SU-DHL-6 (cell line): ENCODE data around the gene FBXO46.

Experiments
- H2AFZ ChIP-seq: fragments of 200-600 bp; sonication (generic); 2 replicates; pipeline ENCODE4 v1.6.1; 2014; ENCODE audit warnings: low read depth, mild to moderate bottlenecking, moderate library complexity, mixed read lengths, antibody characterized with exemption, low read length; ENCODE audit not compliant: severe bottlenecking
- H3F3A ChIP-seq: fragments of 200-600 bp; shearing (Covaris generic); 2 replicates; pipeline ENCODE4 v1.6.0; 2016; ENCODE audit warnings: antibody characterized with exemption, mild to moderate bottlenecking; ENCODE audit not compliant: insufficient read depth
- H3K27ac ChIP-seq: fragments of 200-600 bp; sonication (generic); 2 replicates; pipeline ENCODE4 v1.5.1; 2016; ENCODE audit warnings: low read depth, mild to moderate bottlenecking, low read length, moderate library complexity, mixed read lengths
- H3K27me3 ChIP-seq: fragments of 200-600 bp; sonication (generic), shearing (Covaris generic); 2 replicates; pipeline ENCODE4 v1.6.0; 2014; ENCODE audit warnings: mild to moderate bottlenecking, low read length
- H3K36me3 ChIP-seq: fragments of 200-600 bp; sonication (generic); 2 replicates; pipeline ENCODE4 v1.6.1; 2014; ENCODE audit warnings: mild to moderate bottlenecking, low read length, mixed read lengths
- H3K4me2 ChIP-seq: fragments of 300-600, 200-600 bp; shearing (Covaris generic), sonication (generic); 2 replicates; pipeline ENCODE4 v1.6.0; 2014; ENCODE audit warnings: low read length, low read depth, mild to moderate bottlenecking; ENCODE audit not compliant: poor library complexity, severe bottlenecking
- H3K4me3 ChIP-seq: fragments of 200-600 bp; sonication (generic); 2 replicates; pipeline ENCODE4 v1.5.1; 2014; ENCODE audit warnings: antibody characterized with exemption, low read length, mild to moderate bottlenecking, mixed read lengths; ENCODE audit not compliant: insufficient read depth, poor library complexity, severe bottlenecking
- H3K79me2 ChIP-seq: fragments of 200-600 bp; sonication (generic); 2 replicates; pipeline ENCODE4 v1.6.1; 2014; ENCODE audit warnings: mild to moderate bottlenecking, low read length, moderate library complexity; ENCODE audit not compliant: insufficient read depth
- H3K9ac ChIP-seq: fragments of 200-600 bp; sonication (generic); 2 replicates; pipeline ENCODE4 v1.7.0; 2014; ENCODE audit warnings: mild to moderate bottlenecking, low read length
- H3K9me2 ChIP-seq: fragments of 200-600 bp; sonication (generic); replicated peaks from 2 replicates; pipeline ENCODE4 v1.6.1; 2014; ENCODE audit warnings: low read length; ENCODE audit not compliant: insufficient read depth
- H3K9me3 ChIP-seq: fragments of 200-600 bp; sonication (generic); 2 replicates; pipeline ENCODE4 v1.6.1; 2014; ENCODE audit warnings: low read length, mixed read lengths; ENCODE audit not compliant: insufficient read depth
- H4K20me1 ChIP-seq: fragments of 200-600 bp; sonication (generic); 2 replicates; pipeline ENCODE4 v1.6.1; 2014; ENCODE audit warnings: low read depth, mild to moderate bottlenecking, antibody characterized with exemption, low read length, moderate library complexity, mixed read lengths
- CTCF ChIP-seq: fragments of 200-600 bp; sonication (generic); IDR thresholded peaks from one replicate; pipeline ENCODE4 v1.5.1; 2017; ENCODE audit warnings: antibody characterized with exemption, mild to moderate bottlenecking, low read length, moderate library complexity; ENCODE audit not compliant: insufficient read depth, poor library complexity, severe bottlenecking
- EZH2phosphoT487 ChIP-seq: fragments of 200-600 bp; sonication (generic), shearing (Covaris generic); conservative IDR thresholded peaks from 2 replicates; pipeline ENCODE4 v1.6.1; 2018; ENCODE audit warnings: mild to moderate bottlenecking, antibody characterized with exemption, low read length, moderate library complexity, mixed read lengths

The FBXO46 gene

GRCh38 chr19:45664575-45664974 lies 66.1 kb downstream of the FBXO46 start:
- no peaks in the 10 kb centered on the region for H4K20me1 ChIP-seq
- TF ChIP-seq CTCF (no peak), EZH2phosphoT487 (no peak)
- H3K27me3 ChIP-seq, result no peaks in the 10 kb centered on the region
- no peak overlapping the region for H3K9ac ChIP-seq
- H3K36me3 ChIP-seq, result no peaks in the 10 kb centered on the region
- no peak overlapping the region for H3K4me3 ChIP-seq
- no peaks in the 10 kb centered on the region for H3K9me3 ChIP-seq
- H3K79me2 ChIP-seq, result no peaks in the 10 kb centered on the region
- 0 out of 2 replicates have a peak, but pooled peaks cover 5% of the 10 kb centered on the region for H3F3A ChIP-seq
- H3K9me2 ChIP-seq, result no peaks in the 10 kb centered on the region
- no peak overlapping the region for H3K4me2 ChIP-seq
- H3K27ac ChIP-seq, result no peak overlapping the region
- no peak overlapping the region for H2AFZ ChIP-seq

- H2AFZ ChIP-seq, result no peak overlapping the region
- no peaks in the 10 kb centered on the region for H3K9me2 ChIP-seq
- H4K20me1 ChIP-seq, result no peaks in the 10 kb centered on the region
- no peaks in the 10 kb centered on the region for H3K9me3 ChIP-seq
- no peaks in the 10 kb centered on the region for H3K27me3 ChIP-seq
- H3F3A ChIP-seq, result no peaks in the 10 kb centered on the region
- TF ChIP-seq CTCF (no peak), EZH2phosphoT487 (no peak)
- no peak overlapping the region for H3K27ac ChIP-seq
- H3K9ac ChIP-seq, result no peak overlapping the region
- H3K4me3 ChIP-seq, result no peak overlapping the region
- H3K79me2 ChIP-seq, result no peaks in the 10 kb centered on the region
- no peaks in the 10 kb centered on the region for H3K36me3 ChIP-seq
- H3K4me2 ChIP-seq, result no peak overlapping the region
Observed at GRCh38 chr19:45663800-45664199, 66.9 kb downstream of the FBXO46 start.

- Histone ChIP-seq H3K4me2 (no peak overlapping the region), H3F3A (no peaks in the 10 kb centered on the region), H3K9ac (no peak overlapping the region), H3K4me3 (no peak overlapping the region), H4K20me1 (no peaks in the 10 kb centered on the region), H3K36me3 (no peaks in the 10 kb centered on the region), H3K27me3 (no peaks in the 10 kb centered on the region), H2AFZ (no peak overlapping the region), H3K9me2 (no peaks in the 10 kb centered on the region), H3K79me2 (no peaks in the 10 kb centered on the region), H3K27ac (no peak overlapping the region), H3K9me3 (no peaks in the 10 kb centered on the region)
- TF ChIP-seq CTCF (no peak), EZH2phosphoT487 (no peak)
Observed at GRCh38 chr19:45660636-45661035, 70.1 kb downstream of the FBXO46 start.
